ENCODE data around the gene FERMT2. TPM values are rescaled to one million over a fixed set of nuclear protein-coding genes. Genes with fewer than 3 reads are reported as not detected.

The FERMT2 gene
- total RNA-seq, 1 donor from 2014 or later, result 125 TPM

- no peak for DNase-seq (ENCODE audit: low spot score)
Observed at GRCh38 chr14:52902971-52903619, 47.8 kb downstream of the FERMT2 start.

GRCh38 chr14:52901357-52901980 is 49.4 kb downstream of the FERMT2 start:
- DNase-seq (ENCODE audit: low spot score), result no peak

GRCh38 chr14:52900731-52901130 is 50.1 kb downstream of the FERMT2 start:
- no peak for DNase-seq (ENCODE audit: low spot score)

- no peak for DNase-seq (ENCODE audit: low spot score)
Observed at GRCh38 chr14:52898496-52898895, 52.4 kb downstream of the FERMT2 start.

- DNase-seq (ENCODE audit: low spot score), result no peak
Observed at GRCh38 chr14:52895000-52895399, 55.9 kb downstream of the FERMT2 start.

GRCh38 chr14:52891800-52892199 is 59.0 kb downstream of the FERMT2 start:
- DNase-seq (ENCODE audit: low spot score), result no peak

- DNase-seq (ENCODE audit: low spot score), result no peak
Observed at GRCh38 chr14:52888839-52889838, 61.7 kb downstream of the FERMT2 start.

- no peak for DNase-seq (ENCODE audit: low spot score)
Observed at GRCh38 chr14:52888159-52888558, 62.7 kb downstream of the FERMT2 start.

GRCh38 chr14:52885230-52885629 is 65.6 kb downstream of the FERMT2 start:
- no peak for DNase-seq (ENCODE audit: low spot score)

GRCh38 chr14:52883658-52884057 is 67.2 kb downstream of the FERMT2 start:
- no peak for DNase-seq (ENCODE audit: low spot score)

- DNase-seq (ENCODE audit: low spot score), result no peak
Observed at GRCh38 chr14:52882824-52883223, 68.0 kb downstream of the FERMT2 start.

GRCh38 chr14:52879958-52880357 is 70.9 kb downstream of the FERMT2 start:
- DNase-seq (ENCODE audit: low spot score), result no peak

- no peak for DNase-seq (ENCODE audit: low spot score)
Observed at GRCh38 chr14:52878946-52879345, 71.9 kb downstream of the FERMT2 start.

GRCh38 chr14:52878469-52878868 is 72.4 kb downstream of the FERMT2 start:
- DNase-seq (ENCODE audit: low spot score), result no peak

- no peak for DNase-seq (ENCODE audit: low spot score)
Observed at GRCh38 chr14:52877628-52878027, 73.2 kb downstream of the FERMT2 start.

- no peak for DNase-seq (ENCODE audit: low spot score)
Observed at GRCh38 chr14:52876806-52877205, 74.0 kb downstream of the FERMT2 start.

GRCh38 chr14:52876311-52876710 is 74.5 kb downstream of the FERMT2 start:
- DNase-seq (ENCODE audit: low spot score), result no peak

GRCh38 chr14:52875707-52876106 is 75.1 kb downstream of the FERMT2 start:
- DNase-seq (ENCODE audit: low spot score), result no peak

- no peak for DNase-seq (ENCODE audit: low spot score)
Observed at GRCh38 chr14:52874389-52874788, 76.5 kb downstream of the FERMT2 start.

GRCh38 chr14:52873694-52874093 is 77.2 kb downstream of the FERMT2 start:
- no peak for DNase-seq (ENCODE audit: low spot score)

GRCh38 chr14:52873065-52873464 is 77.8 kb downstream of the FERMT2 start:
- DNase-seq (ENCODE audit: low spot score), result no peak

GRCh38 chr14:52871606-52872005 is 79.2 kb downstream of the FERMT2 start:
- DNase-seq (ENCODE audit: low spot score), result no peak

Data from mucosa of gallbladder (tissue), 1 donor.